Activated CD4-positive, alpha-beta memory T cell treated with anti-CD3 and anti-CD28 coated beads for 36 hours (primary cell): ENCODE measurements around the gene INPP5E. TPM values are rescaled to one million over a fixed set of nuclear protein-coding genes. Genes with fewer than 3 reads are reported as not detected.
"Not testable (repeated sequence)": the region's sequence is repeated elsewhere in the genome, so short reads cannot be mapped to it uniquely, and the experiment has no call there.

ENCODE experiments used
- CTCF ChIA-PET: fragments of 350-600 bp; sonication (Branson Sonifier 250); formaldehyde crosslinking; loops from one replicate; lab custom pipeline; 2021; ENCODE audit warnings: antibody characterized with exemption, inconsistent platforms; lab: Charles Lee
- POLR2A ChIA-PET: fragments of 350-600 bp; sonication (Branson Sonifier 250); formaldehyde crosslinking; loops from one replicate; lab custom pipeline; 2021; ENCODE audit warnings: antibody characterized with exemption; lab: Charles Lee
- DNase-seq: peaks from one replicate; pipeline ENCODE4 v3.0.0-alpha.2; 2020
- H3K27ac Mint-ChIP-seq: one replicate; pipeline ENCODE4 v1.8.0; 2021; ENCODE audit warnings: mixed read lengths
- H3K27me3 Mint-ChIP-seq: one replicate; pipeline ENCODE4 v1.8.0; 2021; ENCODE audit warnings: mixed read lengths
- H3K36me3 Mint-ChIP-seq: one replicate; pipeline ENCODE4 v1.8.0; 2021; ENCODE audit warnings: mixed read lengths
- H3K4me1 Mint-ChIP-seq: one replicate; pipeline ENCODE4 v1.8.0; 2021; ENCODE audit warnings: low read depth, mixed read lengths
- H3K4me3 Mint-ChIP-seq: one replicate; pipeline ENCODE4 v1.8.0; 2021; ENCODE audit warnings: mild to moderate bottlenecking, mixed read lengths
- H3K9me3 Mint-ChIP-seq: one replicate; pipeline ENCODE4 v1.8.0; 2021; ENCODE audit warnings: mixed read lengths
- intact Hi-C: fragments of 100-400 bp; cut with micrococcal nuclease; formaldehyde crosslinking; loops from one replicate; pipeline ENCODE4 v1.15.1; 2023
- total RNA-seq, 2 experiments: library from RNA; stranded (reverse); gene quantifications; one replicate each; pipeline ENCODE4 v1.2.3, GENCODE V29; 2021

Gene INPP5E
- total RNA-seq, 2 experiments from 2014 or later = 18.8 to 21.3 TPM

GRCh38 chr9:136431782-136432350 lies 7.8 kb downstream of the INPP5E start:
- POLR2A ChIA-PET = no interaction called here
- no peak overlapping the region for H3K27ac Mint-ChIP-seq

GRCh38 chr9:136430588-136431234 lies 8.9 kb downstream of the INPP5E start:
- Mint-ChIP-seq H3K36me3 (peaks cover 10% of the 10 kb centered on the region), H3K4me3 (no peak overlapping the region), H3K27me3 (no peaks in the 10 kb centered on the region), H3K4me1 (peaks cover under 1% of the 10 kb centered on the region), H3K27ac (no peak overlapping the region), H3K9me3 (no peaks in the 10 kb centered on the region)
- ChIA-PET POLR2A (no interaction called here), CTCF (no interaction called here)
- no peak for DNase-seq
- intact Hi-C loops = no loop called here

More at GRCh38 chr9:136431782-136432350, 7.8 kb downstream of the INPP5E start:
- no peak overlapping the region for H3K4me3 Mint-ChIP-seq
- intact Hi-C loops = no loop called here
- peaks cover 9% of the 10 kb centered on the region for H3K36me3 Mint-ChIP-seq
- CTCF ChIA-PET = no interaction called here
- H3K27me3 Mint-ChIP-seq = no peaks in the 10 kb centered on the region
- H3K4me1 Mint-ChIP-seq = peaks cover 9% of the 10 kb centered on the region
- no peaks in the 10 kb centered on the region for H3K9me3 Mint-ChIP-seq
- no peak for DNase-seq

GRCh38 chr9:136429683-136430491 lies 9.8 kb downstream of the INPP5E start:
- H3K4me1 Mint-ChIP-seq = peaks cover 5% of the 10 kb centered on the region
- no peak overlapping the region for H3K27ac Mint-ChIP-seq
- CTCF ChIA-PET = no interaction called here
- peaks cover 15% of the 10 kb centered on the region for H3K36me3 Mint-ChIP-seq
- H3K9me3 Mint-ChIP-seq = no peaks in the 10 kb centered on the region
- H3K4me3 Mint-ChIP-seq = no peak overlapping the region
- H3K27me3 Mint-ChIP-seq = no peaks in the 10 kb centered on the region
- DNase-seq = no peak
- POLR2A ChIA-PET = no interaction called here
- intact Hi-C loops = no loop called here

- DNase-seq = no peak
- no peak overlapping the region for H3K4me3 Mint-ChIP-seq
- intact Hi-C loops = no loop called here
- H3K27me3 Mint-ChIP-seq = no peaks in the 10 kb centered on the region
- no peaks in the 10 kb centered on the region for H3K9me3 Mint-ChIP-seq
- peaks cover 15% of the 10 kb centered on the region for H3K36me3 Mint-ChIP-seq
- CTCF ChIA-PET = no interaction called here
- no peak overlapping the region for H3K27ac Mint-ChIP-seq
- H3K4me1 Mint-ChIP-seq = peaks cover 5% of the 10 kb centered on the region
- POLR2A ChIA-PET = no interaction called here
Observed at GRCh38 chr9:136429075-136429628, 10.5 kb downstream of the INPP5E start.

GRCh38 chr9:136426787-136427186 lies 12.9 kb downstream of the INPP5E start:
- H3K27me3 Mint-ChIP-seq = no peaks in the 10 kb centered on the region
- H3K4me3 Mint-ChIP-seq = no peak overlapping the region
- no peaks in the 10 kb centered on the region for H3K9me3 Mint-ChIP-seq
- H3K36me3 Mint-ChIP-seq = peaks cover 18% of the 10 kb centered on the region
- intact Hi-C loops = no loop called here
- POLR2A ChIA-PET = no interaction called here
- CTCF ChIA-PET = interaction anchor here (1.0 kb wide), 1 partner anchor 113 kb away, joined by 3 read pairs; no protein-coding TSS in a partner anchor
- peaks cover 5% of the 10 kb centered on the region for H3K4me1 Mint-ChIP-seq
- no peak overlapping the region for H3K27ac Mint-ChIP-seq
- DNase-seq = no peak

- peaks cover 25% of the 10 kb centered on the region for H3K36me3 Mint-ChIP-seq
- CTCF ChIA-PET = interaction anchor here (1.0 kb wide), 1 partner anchor 16 kb away, joined by 3 read pairs; no protein-coding TSS in a partner anchor
- H3K27ac Mint-ChIP-seq = peak overlapping the region; percentile 56
- intact Hi-C loops, POLR2A ChIA-PET, H3K4me3 Mint-ChIP-seq, H3K4me1 Mint-ChIP-seq, H3K27me3 Mint-ChIP-seq, H3K9me3 Mint-ChIP-seq: not testable (repeated sequence)
- DNase-seq = peak; percentile 26
Observed at GRCh38 chr9:136425367-136425766, 14.3 kb downstream of the INPP5E start.

- ChIA-PET CTCF (interaction anchor here (0.6 to 1.0 kb wide), 3 partner anchors 15 to 170 kb away, joined by 3 to 4 read pairs (median 3); no protein-coding TSS in a partner anchor), POLR2A (interaction anchor here (1.1 kb wide), 1 partner anchor 11 kb away, joined by 3 read pairs; no protein-coding TSS in a partner anchor)
- intact Hi-C loops = no loop called here
- Mint-ChIP-seq H3K4me1 (peaks cover 5% of the 10 kb centered on the region), H3K27me3 (no peaks in the 10 kb centered on the region), H3K4me3 (no peak overlapping the region), H3K36me3 (peaks cover 23% of the 10 kb centered on the region), H3K27ac (peak overlapping the region; percentile 56), H3K9me3 (no peaks in the 10 kb centered on the region)
- DNase-seq = no peak
Observed at GRCh38 chr9:136424750-136425362, 14.8 kb downstream of the INPP5E start.

GRCh38 chr9:136423432-136424146 lies 16.1 kb downstream of the INPP5E start:
- no peak for DNase-seq
- peaks cover 24% of the 10 kb centered on the region for H3K36me3 Mint-ChIP-seq
- peaks cover 5% of the 10 kb centered on the region for H3K4me1 Mint-ChIP-seq
- no peak overlapping the region for H3K27ac Mint-ChIP-seq
- H3K27me3 Mint-ChIP-seq = no peaks in the 10 kb centered on the region
- intact Hi-C loops = no loop called here
- H3K9me3 Mint-ChIP-seq = no peaks in the 10 kb centered on the region
- H3K4me3 Mint-ChIP-seq = no peak overlapping the region
- ChIA-PET CTCF (interaction anchor here (1.1 kb wide), 2 partner anchors 11 to 17 kb away, joined by 3 read pairs; no protein-coding TSS in a partner anchor), POLR2A (interaction anchor here (1.0 kb wide), 1 partner anchor 14 kb away, joined by 3 read pairs; no protein-coding TSS in a partner anchor)

- intact Hi-C loops = no loop called here
- no peak overlapping the region for H3K4me3 Mint-ChIP-seq
- CTCF ChIA-PET = interaction anchor here (1.1 kb wide), 2 partner anchors 12 to 17 kb away, joined by 3 read pairs; no protein-coding TSS in a partner anchor
- POLR2A ChIA-PET = interaction anchor here (1.0 kb wide), 1 partner anchor 13 kb away, joined by 3 read pairs; no protein-coding TSS in a partner anchor
- no peak for DNase-seq
- no peak overlapping the region for H3K27ac Mint-ChIP-seq
- H3K9me3 Mint-ChIP-seq = no peaks in the 10 kb centered on the region
- H3K36me3 Mint-ChIP-seq = peaks cover 29% of the 10 kb centered on the region
- H3K4me1 Mint-ChIP-seq = peaks cover 5% of the 10 kb centered on the region
- no peaks in the 10 kb centered on the region for H3K27me3 Mint-ChIP-seq
Observed at GRCh38 chr9:136422876-136423275, 16.8 kb downstream of the INPP5E start.

GRCh38 chr9:136421791-136422190 lies 17.9 kb downstream of the INPP5E start:
- no peak for DNase-seq
- no peaks in the 10 kb centered on the region for H3K9me3 Mint-ChIP-seq
- no peak overlapping the region for H3K4me3 Mint-ChIP-seq
- no peaks in the 10 kb centered on the region for H3K27me3 Mint-ChIP-seq
- peaks cover 5% of the 10 kb centered on the region for H3K4me1 Mint-ChIP-seq
- H3K27ac Mint-ChIP-seq = no peak overlapping the region
- ChIA-PET POLR2A (no interaction called here), CTCF (interaction anchor here (0.5 kb wide), 1 partner anchor 582 kb away, joined by 3 read pairs; no protein-coding TSS in a partner anchor)
- peaks cover 33% of the 10 kb centered on the region for H3K36me3 Mint-ChIP-seq
- intact Hi-C loops = no loop called here

GRCh38 chr9:136419092-136419420 lies 20.6 kb downstream of the INPP5E start:
- intact Hi-C loops = no loop called here
- H3K4me3 Mint-ChIP-seq = no peak overlapping the region
- ChIA-PET POLR2A (no interaction called here), CTCF (no interaction called here)
- H3K27ac Mint-ChIP-seq = no peak overlapping the region
- H3K36me3 Mint-ChIP-seq = peaks cover 41% of the 10 kb centered on the region
- no peaks in the 10 kb centered on the region for H3K9me3 Mint-ChIP-seq
- DNase-seq = no peak
- H3K4me1 Mint-ChIP-seq = no peaks in the 10 kb centered on the region
- no peaks in the 10 kb centered on the region for H3K27me3 Mint-ChIP-seq
